Hematopoietic multipotent progenitor cell (in vitro differentiated cells): ENCODE results near the gene EFHC2. TPM values are rescaled to one million over a fixed set of nuclear protein-coding genes. Genes with fewer than 3 reads are reported as not detected.

ENCODE experiments used
- DNase-seq, 3 donors: peaks; one replicate each; pipeline ENCODE4 v3.0.0-alpha.2; 2011 to 2015; ENCODE audit warnings: low read depth in 2 of 3, low spot score in 2 of 3
- total RNA-seq: library from RNA; depleted of rRNA; stranded (reverse); fragments of >200 nt; gene quantifications from one replicate; pipeline ENCODE4 v1.2.3, GENCODE V29; 2012

EFHC2 gene
- total RNA-seq: 7.3 TPM

GRCh38 chrX:44343412-44344141 is at the start of gene EFHC2:
Gene EFHC2, minus strand, starts transcription at chrX:44343672. Its CDS starts 84 bp downstream, at chrX:44343588.
- peak; percentile 14 to 68 (median 62) for DNase-seq

GRCh38 chrX:44392767-44393166 is 49.3 kb upstream of the EFHC2 start:
- DNase-seq: no peak

GRCh38 chrX:44384688-44385338 is 41.3 kb upstream of the EFHC2 start:
- no peak for DNase-seq

- DNase-seq: no peak
Measured at GRCh38 chrX:44382871-44383270, 39.4 kb upstream of the EFHC2 start.

- DNase-seq: no peak
Measured at GRCh38 chrX:44352758-44353157, 9.3 kb upstream of the EFHC2 start.

GRCh38 chrX:44349561-44349960 is 6.1 kb upstream of the EFHC2 start:
- no peak for DNase-seq

- DNase-seq: peak in 2 of 3 donors; percentile 78 to 88
Measured at GRCh38 chrX:44344687-44345086, 1.2 kb upstream of the EFHC2 start.

- peak; percentile 23 to 72 (median 64) for DNase-seq
Measured at GRCh38 chrX:44344194-44344593, 722 bp upstream of the EFHC2 start.

- DNase-seq: no peak
Measured at GRCh38 chrX:44342866-44343265, 606 bp downstream of the EFHC2 start.

GRCh38 chrX:44338361-44338760 is 5.1 kb downstream of the EFHC2 start:
- no peak for DNase-seq

GRCh38 chrX:44332437-44332836 is 11.0 kb downstream of the EFHC2 start:
- DNase-seq: no peak

GRCh38 chrX:44330227-44330626 is 13.2 kb downstream of the EFHC2 start:
- peak in 1 of 3 donors; percentile 14 for DNase-seq

- DNase-seq: no peak
Measured at GRCh38 chrX:44319550-44319949, 23.9 kb downstream of the EFHC2 start.

- no peak for DNase-seq
Measured at GRCh38 chrX:44317181-44317580, 26.3 kb downstream of the EFHC2 start.

- peak in 2 of 3 donors; percentile 41 to 73 for DNase-seq
Measured at GRCh38 chrX:44314808-44315207, 28.7 kb downstream of the EFHC2 start.

- peak in 2 of 3 donors; percentile 89 to 94 for DNase-seq
Measured at GRCh38 chrX:44314259-44314734, 29.2 kb downstream of the EFHC2 start.

- no peak for DNase-seq
Measured at GRCh38 chrX:44312421-44312820, 31.1 kb downstream of the EFHC2 start.

- DNase-seq: no peak
Measured at GRCh38 chrX:44310227-44310626, 33.2 kb downstream of the EFHC2 start.

GRCh38 chrX:44308869-44309268 is 34.6 kb downstream of the EFHC2 start:
- no peak for DNase-seq

GRCh38 chrX:44306356-44306755 is 37.1 kb downstream of the EFHC2 start:
- no peak for DNase-seq

- no peak for DNase-seq
Measured at GRCh38 chrX:44305921-44306320, 37.6 kb downstream of the EFHC2 start.

- DNase-seq: peak in 1 of 3 donors; percentile 11
Measured at GRCh38 chrX:44303119-44303518, 40.4 kb downstream of the EFHC2 start.
